ENCODE results near the gene PHF23.

DNA sequence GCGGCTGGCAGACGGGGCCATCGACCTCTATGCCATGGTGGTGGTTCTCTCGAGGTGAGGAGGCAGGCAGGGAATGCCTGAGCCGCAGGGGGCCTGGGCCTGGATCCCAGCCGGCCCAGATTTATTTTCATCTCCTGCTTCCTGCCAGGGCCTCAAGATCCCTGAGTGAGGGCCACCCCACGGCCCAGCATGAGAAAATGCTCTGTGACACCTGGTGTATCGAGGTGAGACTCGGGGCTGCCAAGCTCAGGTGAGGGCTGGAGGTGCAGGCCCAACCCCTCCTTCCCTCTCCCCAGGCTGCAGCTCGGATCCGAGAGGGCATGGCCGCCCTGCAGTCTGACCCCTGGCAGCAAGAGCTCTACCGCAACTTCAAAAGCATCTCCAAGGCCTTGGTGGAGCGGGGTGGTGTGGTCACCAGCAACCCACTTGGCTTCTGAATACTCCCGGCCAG, 14.6 kb downstream of the PHF23 start:
- TF ChIP-seq, protein P1, sequence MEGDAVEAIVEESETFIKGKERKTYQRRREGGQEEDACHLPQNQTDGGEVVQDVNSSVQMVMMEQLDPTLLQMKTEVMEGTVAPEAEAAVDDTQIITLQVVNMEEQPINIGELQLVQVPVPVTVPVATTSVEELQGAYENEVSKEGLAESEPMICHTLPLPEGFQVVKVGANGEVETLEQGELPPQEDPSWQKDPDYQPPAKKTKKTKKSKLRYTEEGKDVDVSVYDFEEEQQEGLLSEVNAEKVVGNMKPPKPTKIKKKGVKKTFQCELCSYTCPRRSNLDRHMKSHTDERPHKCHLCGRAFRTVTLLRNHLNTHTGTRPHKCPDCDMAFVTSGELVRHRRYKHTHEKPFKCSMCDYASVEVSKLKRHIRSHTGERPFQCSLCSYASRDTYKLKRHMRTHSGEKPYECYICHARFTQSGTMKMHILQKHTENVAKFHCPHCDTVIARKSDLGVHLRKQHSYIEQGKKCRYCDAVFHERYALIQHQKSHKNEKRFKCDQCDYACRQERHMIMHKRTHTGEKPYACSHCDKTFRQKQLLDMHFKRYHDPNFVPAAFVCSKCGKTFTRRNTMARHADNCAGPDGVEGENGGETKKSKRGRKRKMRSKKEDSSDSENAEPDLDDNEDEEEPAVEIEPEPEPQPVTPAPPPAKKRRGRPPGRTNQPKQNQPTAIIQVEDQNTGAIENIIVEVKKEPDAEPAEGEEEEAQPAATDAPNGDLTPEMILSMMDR (conservative IDR thresholded peaks at IDR 0.05; ENCODE audit: low read depth, low read length): no peak
- no peak for TF ChIP-seq POLR2A (IDR thresholded peaks at IDR 0.05; ENCODE audit: low read depth, low read length)
- TF ChIP-seq RCOR1 (IDR thresholded peaks at IDR 0.05; ENCODE audit: insufficient replicate concordance, low read length): no peak
- TF ChIP-seq MAZ (IDR thresholded peaks at IDR 0.05; ENCODE audit: borderline replicate concordance, low read depth, low read length): no peak
- no peak for TF ChIP-seq RFX5 (IDR thresholded peaks at IDR 0.05; ENCODE audit: low read depth, low read length)
- TF ChIP-seq MXI1 (IDR thresholded peaks at IDR 0.05; ENCODE audit: borderline replicate concordance, low read depth, low read length): no peak
- no peak for TF ChIP-seq FOS (IDR thresholded peaks at IDR 0.05; ENCODE audit: low read depth, low read length)
- TF ChIP-seq, protein P2, sequence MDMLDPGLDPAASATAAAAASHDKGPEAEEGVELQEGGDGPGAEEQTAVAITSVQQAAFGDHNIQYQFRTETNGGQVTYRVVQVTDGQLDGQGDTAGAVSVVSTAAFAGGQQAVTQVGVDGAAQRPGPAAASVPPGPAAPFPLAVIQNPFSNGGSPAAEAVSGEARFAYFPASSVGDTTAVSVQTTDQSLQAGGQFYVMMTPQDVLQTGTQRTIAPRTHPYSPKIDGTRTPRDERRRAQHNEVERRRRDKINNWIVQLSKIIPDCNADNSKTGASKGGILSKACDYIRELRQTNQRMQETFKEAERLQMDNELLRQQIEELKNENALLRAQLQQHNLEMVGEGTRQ (IDR thresholded peaks at IDR 0.05; ENCODE audit: low read depth, low read length): no peak

All from IMR-90 (cell line).